ENCODE results near the gene HRK. TPM values are rescaled to one million over a fixed set of nuclear protein-coding genes. Genes with fewer than 3 reads are reported as not detected.

The HRK gene
- total and polyA plus RNA-seq, 2 of the 13 experiments (the other 11 are each of a cell fraction or from before 2014, with no cell fraction given): 0.02 TPM; not detected in 1

- H3K27me3 ChIP-seq (ENCODE audit: control insufficient read depth in 1 of 2, insufficient read depth in 2 of 2, low read length in 2 of 2): no peaks in the 10 kb centered on the region
- no TSS peak for BruUV-seq (replicated peaks)
- ATAC-seq: peak; percentile 78
- in situ Hi-C loops (cut with HindIII; ENCODE audit: extremely low pct_ligation_motif_present, low pct_unique_long_range_greater_than_20kb) (no loop called here), intact Hi-C loops (cut with micrococcal nuclease; ENCODE audit: unreplicated experiment) (no loop called here)
- H3K4me2 ChIP-seq (ENCODE audit: low read depth, low read length): no peak overlapping the region
- H3K79me2 ChIP-seq (ENCODE audit: insufficient read depth, low read length): no peaks in the 10 kb centered on the region
- no peak overlapping the region for H3K9ac ChIP-seq (ENCODE audit: insufficient read depth, low read depth, low read length)
- peak; percentile 51 for DNase-seq (ENCODE audit: low spot score)
- no peak for TF ChIP-seq ATF5 (CRISPR knock-in tag; IDR thresholded peaks at IDR 0.05; ENCODE audit: low read depth)
- TF ChIP-seq ZNF496 (CRISPR knock-in tag; IDR thresholded peaks at IDR 0.05; ENCODE audit: insufficient replicate concordance): no peak
- no peak; the same call in 1 of the 2 replicates for TF ChIP-seq TFAP4 (IDR thresholded peaks at IDR 0.05; ENCODE audit: borderline replicate concordance, low read depth)
- peak; percentile 26; the same call in 1 of the 2 replicates for TF ChIP-seq NFE2L2 (IDR thresholded peaks at IDR 0.05; ENCODE audit: low read length)
- no peak for TF ChIP-seq SRSF4 (IDR thresholded peaks at IDR 0.05; ENCODE audit: low read depth, low read length, poor library complexity, severe bottlenecking)
- TF ChIP-seq JUN (CRISPR knock-in tag; IDR thresholded peaks at IDR 0.05): no peak
- no peak for TF ChIP-seq CCAR2 (optimal IDR thresholded peaks at IDR 0.05; ENCODE audit: low read depth, low read length)
- TF ChIP-seq NFE2 (CRISPR knock-in tag; IDR thresholded peaks at IDR 0.05): peak; percentile 51; the same call in 1 of the 2 replicates
- TF ChIP-seq BHLHE40 (IDR thresholded peaks at IDR 0.05; ENCODE audit: low read length): no peak
- TF ChIP-seq ZFY (CRISPR knock-in tag; IDR thresholded peaks at IDR 0.05): no peak
- peak; percentile 81 for TF ChIP-seq FOSL2 (CRISPR knock-in tag; IDR thresholded peaks at IDR 0.05)
- TF ChIP-seq SAP130 (CRISPR knock-in tag; IDR thresholded peaks at IDR 0.05; ENCODE audit: low read depth): peak; percentile 25; the same call in 1 of the 2 replicates
- H3K27ac ChIP-seq (ENCODE audit: extremely low read length, insufficient read depth, low read length): no peak overlapping the region
- no peak overlapping the region for H3K4me3 ChIP-seq (replicated peaks in 1 of 3; ENCODE audit: insufficient read depth in 1 of 3, low read depth in 2 of 3, low read length in 3 of 3)
- no peak overlapping the region for H2AFZ ChIP-seq (ENCODE audit: low read length)
- CTCF ChIA-PET (ENCODE audit: low intra/inter-chr PET ratio, low total read pairs): no interaction called here
- WGBS (ENCODE audit: low lambda C conversion rate): 72% methylated on average over 4 of the region's 5 CpGs
- no peak for FAIRE-seq
- H4K20me1 ChIP-seq (ENCODE audit: insufficient read depth, low read length): no peaks in the 10 kb centered on the region
- H3K36me3 ChIP-seq (replicated peaks in 1 of 2; ENCODE audit: control insufficient read depth in 1 of 2, insufficient read depth in 2 of 2, low read length in 2 of 2): peaks cover 2 to 8% of the 10 kb centered on the region in 2 experiments; a peak in 3 of 5 replicates
- peaks cover 17% of the 10 kb centered on the region for H3K4me1 ChIP-seq (ENCODE audit: insufficient read depth, low read length)
- POLR2A ChIA-PET: no interaction called here
- H3K9me3 ChIP-seq (ENCODE audit: low read length): no peaks in the 10 kb centered on the region
Measured at GRCh38 chr12:116924558-116925453, 43.6 kb upstream of the HRK start.
